Stimulated activated memory B cell treated with anti-CD40 and anti-IgM and Interleukin-4, amounts not matched to agents 10 μg/mL and 1 μg/mL and 100 μg/mL, for 72 hours (primary cell): ENCODE measurements around the gene EGF.

Experiments
- ATAC-seq: fragments of 150-1000 bp; cut with Tn5 transposase; 2 replicates; pipeline ENCODE4 v1.10.0; 2021
- H3K27ac Mint-ChIP-seq: one replicate; pipeline ENCODE4 v1.8.0; 2022; ENCODE audit warnings: mild to moderate bottlenecking, mixed read lengths
- H3K27me3 Mint-ChIP-seq: one replicate; pipeline ENCODE4 v1.8.0; 2022; ENCODE audit warnings: mixed read lengths
- H3K36me3 Mint-ChIP-seq: one replicate; pipeline ENCODE4 v1.8.0; 2022; ENCODE audit warnings: mixed read lengths
- H3K4me1 Mint-ChIP-seq: one replicate; pipeline ENCODE4 v1.8.0; 2022; ENCODE audit warnings: mixed read lengths
- H3K4me3 Mint-ChIP-seq: one replicate; pipeline ENCODE4 v1.8.0; 2022; ENCODE audit warnings: mild to moderate bottlenecking, moderate library complexity, mixed read lengths
- H3K9me3 Mint-ChIP-seq: one replicate; pipeline ENCODE4 v1.8.0; 2022; ENCODE audit warnings: mixed read lengths

EGF gene

GRCh38 chr4:110049951-110050925 lies 137.6 kb downstream of the EGF start:
- ATAC-seq, result no peak
- Mint-ChIP-seq H3K27me3 (peaks cover under 1% of the 10 kb centered on the region), H3K4me1 (no peaks in the 10 kb centered on the region), H3K36me3 (no peaks in the 10 kb centered on the region), H3K9me3 (no peaks in the 10 kb centered on the region), H3K27ac (no peak overlapping the region), H3K4me3 (no peak overlapping the region)

- no peak overlapping the region for H3K27ac Mint-ChIP-seq
- no peaks in the 10 kb centered on the region for H3K27me3 Mint-ChIP-seq
- peaks cover 13% of the 10 kb centered on the region for H3K4me1 Mint-ChIP-seq
Observed at GRCh38 chr4:110055158-110055768, 142.6 kb downstream of the EGF start.

GRCh38 chr4:110058677-110059076 lies 146.0 kb downstream of the EGF start:
- no peak overlapping the region for H3K27ac Mint-ChIP-seq
- no peak overlapping the region for H3K4me3 Mint-ChIP-seq
- no peaks in the 10 kb centered on the region for H3K36me3 Mint-ChIP-seq
- peaks cover 15% of the 10 kb centered on the region for H3K4me1 Mint-ChIP-seq
- ATAC-seq, result no peak
- no peaks in the 10 kb centered on the region for H3K27me3 Mint-ChIP-seq
- H3K9me3 Mint-ChIP-seq, result no peaks in the 10 kb centered on the region

More at GRCh38 chr4:110055158-110055768, 142.6 kb downstream of the EGF start:
- Mint-ChIP-seq H3K9me3 (no peaks in the 10 kb centered on the region), H3K36me3 (no peaks in the 10 kb centered on the region), H3K4me3 (no peak overlapping the region)
- no peak for ATAC-seq

- Mint-ChIP-seq H3K4me1 (peaks cover 15% of the 10 kb centered on the region), H3K4me3 (no peak overlapping the region)
- peak; percentile 49 for ATAC-seq
Observed at GRCh38 chr4:110059556-110060191, 147.0 kb downstream of the EGF start.

GRCh38 chr4:110061076-110061475 lies 148.4 kb downstream of the EGF start:
- Mint-ChIP-seq H3K27ac (no peak overlapping the region), H3K27me3 (no peaks in the 10 kb centered on the region), H3K36me3 (no peaks in the 10 kb centered on the region), H3K4me1 (peaks cover 15% of the 10 kb centered on the region), H3K9me3 (no peaks in the 10 kb centered on the region), H3K4me3 (no peak overlapping the region)
- no peak for ATAC-seq

More at GRCh38 chr4:110059556-110060191, 147.0 kb downstream of the EGF start:
- no peaks in the 10 kb centered on the region for H3K27me3 Mint-ChIP-seq
- no peaks in the 10 kb centered on the region for H3K9me3 Mint-ChIP-seq
- no peak overlapping the region for H3K27ac Mint-ChIP-seq
- H3K36me3 Mint-ChIP-seq, result no peaks in the 10 kb centered on the region
